Measurements from ENCODE around the gene NOXO1. TPM values are rescaled to one million over a fixed set of nuclear protein-coding genes. Genes with fewer than 3 reads are reported as not detected.

Gene NOXO1
- total and polyA plus RNA-seq, 2 donors (not counting 3 experiments of a cell fraction or from before 2014, with no cell fraction given): 0.37 to 0.60 TPM

GRCh38 chr16:1968146-1968953 lies 12.9 kb downstream of the NOXO1 start:
- H2AFZ ChIP-seq (ENCODE audit: low read depth, low read length): no peak overlapping the region
- no peak overlapping the region for H3K9ac ChIP-seq (replicated peaks; ENCODE audit: extremely low read depth, insufficient read depth, low read length)
- intact Hi-C loops (cut with micrococcal nuclease) (no loop called here), dilution Hi-C loops (cut with MboI; ENCODE audit: extremely low pct_ligation_motif_present, low sequenced_read_pairs) (no loop called here)
- CTCF ChIA-PET: no interaction called here
- no TSS peak for BruUV-seq (replicated peaks)
- TF ChIP-seq GATA2 (IDR thresholded peaks at IDR 0.05; ENCODE audit: insufficient read depth, insufficient read length, low read depth, low read length) (no peak), POLR2A (IDR thresholded peaks at IDR 0.05; ENCODE audit: low read depth, low read length) (no peak), MYC (IDR thresholded peaks at IDR 0.05; ENCODE audit: low read depth, low read length) (no peak), JUN (IDR thresholded peaks at IDR 0.05; ENCODE audit: borderline replicate concordance, insufficient read depth, insufficient read length, low read depth) (no peak), POLR2AphosphoS5 (IDR thresholded peaks at IDR 0.05; ENCODE audit: insufficient read depth, low read depth, low read length) (no peak), FOS (IDR thresholded peaks at IDR 0.05; ENCODE audit: borderline replicate concordance, insufficient read depth, low read length) (no peak), EZH2 (IDR thresholded peaks at IDR 0.05; ENCODE audit: borderline replicate concordance, low read depth, low read length, severe bottlenecking) (no peak)
- TF ChIP-seq, protein P1, sequence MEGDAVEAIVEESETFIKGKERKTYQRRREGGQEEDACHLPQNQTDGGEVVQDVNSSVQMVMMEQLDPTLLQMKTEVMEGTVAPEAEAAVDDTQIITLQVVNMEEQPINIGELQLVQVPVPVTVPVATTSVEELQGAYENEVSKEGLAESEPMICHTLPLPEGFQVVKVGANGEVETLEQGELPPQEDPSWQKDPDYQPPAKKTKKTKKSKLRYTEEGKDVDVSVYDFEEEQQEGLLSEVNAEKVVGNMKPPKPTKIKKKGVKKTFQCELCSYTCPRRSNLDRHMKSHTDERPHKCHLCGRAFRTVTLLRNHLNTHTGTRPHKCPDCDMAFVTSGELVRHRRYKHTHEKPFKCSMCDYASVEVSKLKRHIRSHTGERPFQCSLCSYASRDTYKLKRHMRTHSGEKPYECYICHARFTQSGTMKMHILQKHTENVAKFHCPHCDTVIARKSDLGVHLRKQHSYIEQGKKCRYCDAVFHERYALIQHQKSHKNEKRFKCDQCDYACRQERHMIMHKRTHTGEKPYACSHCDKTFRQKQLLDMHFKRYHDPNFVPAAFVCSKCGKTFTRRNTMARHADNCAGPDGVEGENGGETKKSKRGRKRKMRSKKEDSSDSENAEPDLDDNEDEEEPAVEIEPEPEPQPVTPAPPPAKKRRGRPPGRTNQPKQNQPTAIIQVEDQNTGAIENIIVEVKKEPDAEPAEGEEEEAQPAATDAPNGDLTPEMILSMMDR (IDR thresholded peaks at IDR 0.05; ENCODE audit: extremely low read depth in 1 of 2, insufficient read depth in 1 of 2, low read depth in 1 of 2, low read length in 2 of 2): no peak
- TF ChIP-seq, protein P2, sequence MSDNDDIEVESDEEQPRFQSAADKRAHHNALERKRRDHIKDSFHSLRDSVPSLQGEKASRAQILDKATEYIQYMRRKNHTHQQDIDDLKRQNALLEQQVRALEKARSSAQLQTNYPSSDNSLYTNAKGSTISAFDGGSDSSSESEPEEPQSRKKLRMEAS (IDR thresholded peaks at IDR 0.05; ENCODE audit: insufficient read depth, insufficient read length): no peak
- no peak for DNase-seq (ENCODE audit: low read depth, low spot score)
- H3K4me3 ChIP-seq (replicated peaks in 1 of 3; ENCODE audit: insufficient read depth in 1 of 3, low read depth in 1 of 3, low read length in 3 of 3): no peak overlapping the region
- H3K4me2 ChIP-seq (ENCODE audit: insufficient read depth, low read length): no peak overlapping the region
- H3K9me1 ChIP-seq (replicated peaks; ENCODE audit: control insufficient read depth, extremely low read depth, insufficient read depth, low read length): no peaks in the 10 kb centered on the region
- peaks cover 0 to 3% of the 10 kb centered on the region in 2 experiments for H3K36me3 ChIP-seq (ENCODE audit: control insufficient read depth in 2 of 2, extremely low read depth in 1 of 2, insufficient read depth in 2 of 2, low read length in 2 of 2)
- no peaks in the 10 kb centered on the region for H3K27me3 ChIP-seq (ENCODE audit: control insufficient read depth in 2 of 2, insufficient read depth in 2 of 2, low read length in 2 of 2)
- no peak for FAIRE-seq
- H3K4me1 ChIP-seq (ENCODE audit: control insufficient read depth, extremely low read depth, insufficient read depth, low read length): peaks cover 18% of the 10 kb centered on the region
- POLR2A ChIA-PET: no interaction called here
- no peaks in the 10 kb centered on the region for H4K20me1 ChIP-seq (replicated peaks; ENCODE audit: control insufficient read depth, extremely low read depth, insufficient read depth, low read length)
- no peak overlapping the region for H3K27ac ChIP-seq (ENCODE audit: insufficient read depth, low read depth, low read length)
- H3K79me2 ChIP-seq (ENCODE audit: control insufficient read depth, insufficient read depth, low read length): peaks cover 36% of the 10 kb centered on the region
- no peaks in the 10 kb centered on the region for H3K9me3 ChIP-seq (replicated peaks; ENCODE audit: control insufficient read depth, insufficient read depth, low read length)

Measured in endothelial cell of umbilical vein (primary cell).